Thoracic aorta (tissue), 2 donors: Measurements from ENCODE around the gene MYO1E. TPM values are rescaled to one million over a fixed set of nuclear protein-coding genes. Genes with fewer than 3 reads are reported as not detected.
"Not testable (repeated sequence)": the region's sequence is repeated elsewhere in the genome, so short reads cannot be mapped to it uniquely, and the experiment has no call there.

ENCODE experiments used
- ATAC-seq: fragments of 150-250 bp; one replicate; pipeline ENCODE4 v1.8.0; 2017; ENCODE audit warnings: low read depth; ENCODE audit not compliant: insufficient number of reproducible peaks, low FRiP score
- DNase-seq: peaks from one replicate; pipeline ENCODE4 v3.0.0-alpha.2; 2020; ENCODE audit warnings: low spot score
- H3K27ac ChIP-seq, 2 donors: fragments of 200-600 bp; sonication (generic); 1 replicate in 1 of 2; 2 replicates in 1 of 2; pipeline ENCODE4 v1.5.1; 2016; ENCODE audit warnings: mild to moderate bottlenecking in 2 of 2, moderate library complexity in 2 of 2
- H3K27me3 ChIP-seq: fragments of 200-600 bp; sonication (generic); replicated peaks from 2 replicates; pipeline ENCODE4 v1.6.0; 2016; ENCODE audit warnings: mild to moderate bottlenecking; ENCODE audit not compliant: insufficient read depth
- H3K36me3 ChIP-seq: fragments of 200-600 bp; sonication (generic); one replicate; pipeline ENCODE4 v1.5.1; 2016
- H3K4me1 ChIP-seq, 2 donors: fragments of 200-600 bp; sonication (generic); 1 replicate in 1 of 2; 2 replicates in 1 of 2; pipeline versions ENCODE4 v1.5.1 to v1.6.0; 2016; ENCODE audit warnings: low read depth in 2 of 2, mild to moderate bottlenecking in 1 of 2; ENCODE audit not compliant: control insufficient read depth in 1 of 2
- H3K4me3 ChIP-seq: fragments of 200-600 bp; sonication (generic); 2 replicates; pipeline ENCODE4 v1.5.1; 2016; ENCODE audit warnings: mild to moderate bottlenecking
- H3K9me3 ChIP-seq: fragments of 200-600 bp; sonication (generic); 2 replicates; pipeline ENCODE4 v1.5.1; 2016
- CTCF ChIP-seq: fragments of 200-600 bp; sonication (generic); IDR thresholded peaks from one replicate; pipeline ENCODE4 v1.5.1; 2019; ENCODE audit warnings: antibody characterized with exemption
- total RNA-seq, 2 donors: library from RNA; depleted of rRNA; stranded (reverse); fragments of >200 nt; gene quantifications; one replicate each; pipeline versions ENCODE4 v1.1.0 to v1.2.3, GENCODE V29; 2016

The MYO1E gene
- total RNA-seq, 2 donors from 2014 or later = 56.2 to 121 TPM

- Histone ChIP-seq H3K9me3 (no peaks in the 10 kb centered on the region), H3K4me1 (peaks cover 39 to 52% of the 10 kb centered on the region in 2 donors), H3K4me3 (no peak overlapping the region), H3K27ac (peak overlapping the region; percentile 55 to 73), H3K36me3 (peaks cover 15% of the 10 kb centered on the region), H3K27me3 (no peaks in the 10 kb centered on the region)
- no peak for DNase-seq
- ATAC-seq = no peak
- no peak for TF ChIP-seq CTCF
Measured at GRCh38 chr15:59165726-59166125, 206.9 kb downstream of the MYO1E start.

GRCh38 chr15:59162080-59162479, 210.6 kb downstream of the MYO1E start:
- Histone ChIP-seq H3K4me1 (peaks cover 14 to 22% of the 10 kb centered on the region in 2 donors), H3K36me3 (peaks cover 34% of the 10 kb centered on the region)
- DNase-seq, H3K9me3 ChIP-seq, H3K27me3 ChIP-seq, H3K27ac ChIP-seq, ATAC-seq, H3K4me3 ChIP-seq: not testable (repeated sequence)

- DNase-seq = no peak
- peak; percentile 9 for TF ChIP-seq CTCF
- no peaks in the 10 kb centered on the region for H3K9me3 ChIP-seq
Measured at GRCh38 chr15:59160880-59161593, 211.6 kb downstream of the MYO1E start.

GRCh38 chr15:59159210-59159609, 213.5 kb downstream of the MYO1E start:
- H3K27me3 ChIP-seq = no peaks in the 10 kb centered on the region
- no peaks in the 10 kb centered on the region for H3K9me3 ChIP-seq
- no peak for TF ChIP-seq CTCF
- peaks cover 42% of the 10 kb centered on the region for H3K36me3 ChIP-seq
- DNase-seq (no peak), ATAC-seq (no peak)
- no peak overlapping the region for H3K4me3 ChIP-seq
- no peak overlapping the region for H3K27ac ChIP-seq
- no peaks in the 10 kb centered on the region for H3K4me1 ChIP-seq

More at GRCh38 chr15:59160880-59161593, 211.6 kb downstream of the MYO1E start:
- H3K4me1 ChIP-seq = peaks cover 4 to 12% of the 10 kb centered on the region in 2 donors
- no peak for ATAC-seq
- H3K27ac ChIP-seq = no peak overlapping the region
- H3K36me3 ChIP-seq = peaks cover 42% of the 10 kb centered on the region
- no peaks in the 10 kb centered on the region for H3K27me3 ChIP-seq
- H3K4me3 ChIP-seq = no peak overlapping the region

- no peak overlapping the region for H3K27ac ChIP-seq
- H3K36me3 ChIP-seq = peaks cover 42% of the 10 kb centered on the region
- ATAC-seq = no peak
Measured at GRCh38 chr15:59158701-59159034, 214.0 kb downstream of the MYO1E start.

More at GRCh38 chr15:59158701-59159034, 214.0 kb downstream of the MYO1E start:
- Histone ChIP-seq H3K4me3 (no peak overlapping the region), H3K27me3 (no peaks in the 10 kb centered on the region), H3K9me3 (no peaks in the 10 kb centered on the region), H3K4me1 (no peaks in the 10 kb centered on the region)
- no peak for DNase-seq
- TF ChIP-seq CTCF = no peak
